HG03025 (cell line): Measurements from ENCODE around the gene COL16A1.

ENCODE experiments used
- ATAC-seq: cut with Tn5 transposase; IDR thresholded peaks from one replicate; pipeline ENCODE4 v1.9.1; 2021; ENCODE audit warnings: mild to moderate bottlenecking, moderate library complexity; ENCODE audit not compliant: unreplicated experiment, low FRiP score

The COL16A1 gene

GRCh38 chr1:31733389-31734219, 29.8 kb upstream of the COL16A1 start:
- no peak for ATAC-seq

DNA sequence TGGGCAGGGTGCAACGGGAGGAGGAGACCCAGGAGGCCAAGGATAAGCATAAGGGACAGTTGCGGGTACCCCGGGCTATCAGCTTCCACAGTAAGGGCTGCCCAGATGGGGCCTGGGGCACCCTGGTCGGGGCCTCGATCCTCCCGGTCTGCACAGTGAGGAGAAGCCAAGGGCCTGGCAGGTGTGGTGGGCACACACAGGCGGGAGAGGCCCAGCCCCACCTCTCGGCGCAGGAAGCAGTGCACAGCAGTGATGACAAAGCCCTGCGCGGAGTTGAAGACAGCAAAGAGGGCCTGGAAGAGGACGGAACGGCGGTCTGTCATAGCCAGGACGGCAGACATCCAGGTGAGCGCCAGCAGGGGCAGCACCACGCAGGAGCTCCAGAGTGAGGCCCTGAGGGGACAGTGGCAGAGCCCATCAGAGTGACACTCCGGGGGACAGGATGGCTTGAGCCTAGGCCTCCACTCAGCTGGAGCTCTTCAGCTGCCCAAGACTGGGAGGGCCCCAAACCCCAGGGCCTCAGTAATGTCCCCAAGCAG, 29.0 kb upstream of the COL16A1 start:
- ATAC-seq: no peak

DNA sequence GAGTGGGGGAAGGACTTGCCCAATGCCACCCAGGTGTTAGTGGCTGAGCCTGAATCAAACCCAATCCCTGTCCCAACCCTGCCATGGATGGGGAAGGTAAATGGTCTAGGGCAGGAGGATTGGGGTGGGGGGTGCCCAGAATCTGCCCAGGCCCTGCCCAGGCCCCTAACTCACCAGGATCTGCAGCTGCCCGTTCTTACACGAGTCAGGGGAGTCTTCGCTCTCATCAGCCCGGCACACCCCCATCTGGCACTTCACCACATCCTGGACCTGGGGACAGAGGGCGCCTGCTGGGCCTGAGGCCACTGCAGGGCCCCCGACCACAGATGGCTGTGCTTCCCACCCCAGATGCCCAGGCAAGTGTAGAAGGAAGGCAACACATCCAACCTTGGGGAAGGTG, 28.5 kb upstream of the COL16A1 start:
- ATAC-seq: no peak

DNA sequence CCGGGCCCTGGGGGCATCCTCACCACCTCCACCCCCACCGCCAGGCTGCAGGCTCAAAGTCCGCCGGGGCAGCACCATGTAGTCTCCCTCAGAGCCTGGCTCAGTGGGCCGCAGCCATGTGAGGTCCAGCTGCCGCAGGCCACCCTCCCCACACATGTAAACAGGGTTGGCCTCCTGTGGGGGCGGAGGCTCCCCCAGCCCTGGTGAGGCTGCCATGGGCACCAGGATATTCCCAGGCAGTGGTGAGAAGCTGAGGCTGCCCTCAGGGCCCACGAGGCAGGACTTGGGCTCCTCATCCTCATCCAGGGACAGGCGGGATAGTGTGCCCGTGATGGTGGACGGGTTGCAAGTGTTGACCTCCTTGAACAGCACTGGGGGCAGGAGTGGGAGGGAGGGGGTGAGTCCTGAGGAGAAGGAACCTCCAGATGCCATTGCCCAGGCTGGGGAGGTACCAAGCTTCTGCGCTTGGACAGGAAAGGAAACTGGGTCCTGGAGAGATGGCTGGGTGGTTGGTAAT, 27.3 kb upstream of the COL16A1 start:
- no peak for ATAC-seq

DNA sequence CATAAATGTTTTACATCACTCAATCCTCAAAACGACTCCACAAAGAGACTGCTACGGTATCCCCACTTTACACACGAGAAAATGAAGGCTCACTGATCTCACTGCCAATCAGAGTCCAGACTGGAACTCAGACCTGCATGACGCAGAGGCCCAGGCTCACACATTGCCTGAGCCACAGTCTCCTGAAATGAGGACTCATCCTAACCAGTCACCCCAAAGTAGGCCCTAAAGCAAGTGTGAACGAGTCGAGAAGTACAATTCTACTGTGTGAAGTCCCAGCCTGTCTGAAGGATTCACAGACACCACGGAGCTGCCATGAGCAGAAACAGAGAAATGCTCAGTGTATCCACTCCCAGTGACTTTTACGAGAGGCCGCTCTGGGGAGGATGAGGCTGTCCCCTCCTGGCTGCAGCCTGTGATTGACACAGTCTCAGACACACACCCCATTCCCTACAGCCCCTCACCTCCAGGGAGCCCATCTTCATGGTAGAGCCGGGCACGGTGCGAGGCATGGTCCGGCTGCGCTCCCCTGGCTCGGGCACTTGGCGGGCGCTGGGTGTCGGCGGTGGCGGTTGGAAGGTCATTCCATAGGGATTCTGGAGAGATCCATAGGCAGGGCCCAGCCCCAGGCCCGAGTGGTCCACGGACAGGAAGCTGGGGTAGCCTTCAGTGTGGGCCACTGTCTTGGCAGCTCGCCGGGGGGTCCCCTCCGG, 26.7 kb upstream of the COL16A1 start:
- no peak for ATAC-seq

- ATAC-seq: no peak
Measured at GRCh38 chr1:31727849-31728248, 24.0 kb upstream of the COL16A1 start.

DNA sequence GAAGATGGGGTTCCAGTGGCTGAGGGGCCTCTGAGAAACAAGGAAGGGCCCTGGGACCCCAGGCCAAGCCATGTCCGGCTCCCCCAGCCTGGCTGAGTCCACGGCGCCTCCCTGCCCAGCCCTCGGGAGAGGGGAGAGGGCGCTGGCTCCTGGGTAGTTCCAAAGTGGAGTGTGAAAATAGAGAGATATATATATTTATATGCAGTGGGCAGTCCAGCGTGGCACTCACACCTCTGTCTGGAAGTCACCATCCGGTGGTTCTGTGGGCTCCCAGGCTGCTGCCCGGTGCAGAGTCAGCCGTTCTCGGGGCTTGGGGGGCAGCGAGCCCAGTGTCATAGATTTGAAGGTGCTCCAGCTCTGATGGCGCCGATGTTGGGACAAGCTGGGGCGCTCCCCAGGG, 23.4 kb upstream of the COL16A1 start:
- ATAC-seq: no peak

- no peak for ATAC-seq
Measured at GRCh38 chr1:31726715-31727114, 22.9 kb upstream of the COL16A1 start.

- ATAC-seq: no peak
Measured at GRCh38 chr1:31725777-31726535, 22.1 kb upstream of the COL16A1 start.

DNA sequence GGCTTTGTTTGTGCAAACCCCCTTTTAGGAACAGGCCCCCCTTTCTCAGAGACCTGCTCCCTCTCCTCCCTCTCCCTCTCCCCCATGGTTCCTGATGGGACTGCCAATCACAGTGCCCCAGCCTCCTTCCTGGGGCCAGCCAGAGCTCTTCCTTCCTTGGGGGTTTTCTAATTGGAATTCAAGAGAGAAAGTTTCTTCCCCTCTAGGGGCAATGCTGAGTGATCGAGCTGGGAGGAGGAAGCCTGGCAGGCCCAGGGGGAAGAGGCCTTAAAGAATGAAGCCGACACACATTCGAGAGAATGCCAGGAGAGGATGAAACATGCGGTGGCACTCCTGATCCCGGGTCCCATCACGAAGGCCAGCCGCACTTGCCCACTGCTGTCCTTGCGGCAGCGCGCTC, 21.3 kb upstream of the COL16A1 start:
- ATAC-seq: no peak

DNA sequence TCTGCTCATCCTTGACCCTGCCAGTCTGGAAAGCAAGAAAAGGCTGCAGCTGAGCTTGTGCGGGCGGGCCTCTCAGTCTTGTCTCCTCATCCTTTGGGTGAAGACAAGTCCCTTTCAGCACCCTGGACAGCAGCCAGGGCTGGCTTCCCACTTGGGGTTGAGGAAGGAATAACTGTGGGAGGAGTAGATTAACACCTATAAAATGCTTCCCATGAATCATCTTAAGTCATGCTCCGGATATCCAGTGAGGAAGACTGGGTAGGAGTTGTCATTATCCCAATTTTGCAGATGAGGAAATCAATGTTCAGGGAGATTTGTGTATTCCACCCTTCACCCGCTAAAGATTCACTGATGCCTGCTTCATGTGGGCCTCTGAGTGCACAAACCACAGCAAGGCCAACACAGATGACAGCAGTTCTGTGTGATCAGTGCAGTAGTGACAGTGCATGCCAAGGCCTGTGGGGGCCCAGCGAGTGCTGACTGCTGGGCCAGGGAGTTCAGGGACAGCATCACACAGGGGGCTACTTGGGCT, 20.1 kb upstream of the COL16A1 start:
- no peak for ATAC-seq

DNA sequence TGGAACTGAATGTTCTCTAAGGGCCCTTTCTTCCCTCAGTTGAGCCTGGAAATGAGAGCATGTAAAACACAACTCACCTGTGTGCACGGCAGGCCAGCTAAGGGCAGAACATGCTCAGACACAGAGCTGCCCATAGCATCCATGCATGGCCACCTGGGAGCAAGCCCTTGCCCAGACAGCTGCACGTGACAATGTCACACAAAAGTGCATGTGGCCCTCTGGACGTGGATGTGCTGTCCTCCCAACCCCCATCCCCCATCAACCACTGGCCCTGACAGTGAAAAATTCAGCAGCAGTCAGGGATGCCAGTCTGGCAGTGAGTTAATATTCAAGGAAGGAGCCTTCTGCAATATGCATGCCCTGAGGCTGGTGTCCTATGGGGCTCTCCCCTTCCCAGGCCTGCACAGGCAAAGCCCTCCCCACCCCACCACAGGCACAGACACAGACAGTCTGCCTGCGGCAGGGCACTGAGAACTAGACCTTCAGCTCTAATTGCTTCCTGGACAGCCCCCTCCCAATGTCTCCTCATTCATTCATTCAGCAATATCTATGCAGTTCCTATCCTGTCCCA, 14.6 kb upstream of the COL16A1 start:
- no peak for ATAC-seq

DNA sequence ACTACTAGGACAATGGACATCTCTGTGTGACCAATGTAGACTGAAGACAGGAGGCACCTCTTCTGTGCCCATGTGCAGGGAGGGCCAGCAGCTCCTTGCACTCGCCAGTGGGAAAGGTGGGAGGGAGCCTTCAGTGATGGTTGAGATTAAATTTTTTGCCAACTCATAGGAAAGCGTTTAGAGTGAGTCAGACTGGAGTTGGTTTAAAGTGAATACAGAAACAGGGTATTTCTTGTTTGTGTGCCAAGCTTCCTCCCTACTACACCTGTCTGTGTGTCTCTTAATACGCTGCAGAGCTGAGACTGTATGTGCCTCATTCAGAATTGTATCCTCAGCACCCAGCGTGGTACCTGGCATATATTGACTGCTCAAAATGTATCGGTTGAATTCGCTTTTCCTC, 13.5 kb upstream of the COL16A1 start:
- ATAC-seq: no peak

DNA sequence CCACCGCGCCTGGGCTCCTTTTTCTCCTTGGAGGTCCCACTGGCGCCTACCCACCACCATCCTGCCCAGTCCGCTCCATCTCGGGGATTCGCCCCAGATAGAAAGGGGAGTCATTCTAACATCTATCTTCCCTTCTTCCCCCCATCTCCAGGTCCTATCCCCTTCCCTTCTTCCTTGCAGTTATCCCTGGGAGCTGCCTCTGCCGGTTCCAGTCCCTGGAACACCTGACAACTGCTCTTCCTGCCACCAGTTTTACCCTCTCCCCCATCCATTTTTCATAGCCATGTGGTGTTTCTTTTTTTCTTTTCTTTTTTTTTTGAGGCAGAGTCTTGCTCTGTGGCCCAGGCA, 12.0 kb upstream of the COL16A1 start:
- ATAC-seq: no peak

DNA sequence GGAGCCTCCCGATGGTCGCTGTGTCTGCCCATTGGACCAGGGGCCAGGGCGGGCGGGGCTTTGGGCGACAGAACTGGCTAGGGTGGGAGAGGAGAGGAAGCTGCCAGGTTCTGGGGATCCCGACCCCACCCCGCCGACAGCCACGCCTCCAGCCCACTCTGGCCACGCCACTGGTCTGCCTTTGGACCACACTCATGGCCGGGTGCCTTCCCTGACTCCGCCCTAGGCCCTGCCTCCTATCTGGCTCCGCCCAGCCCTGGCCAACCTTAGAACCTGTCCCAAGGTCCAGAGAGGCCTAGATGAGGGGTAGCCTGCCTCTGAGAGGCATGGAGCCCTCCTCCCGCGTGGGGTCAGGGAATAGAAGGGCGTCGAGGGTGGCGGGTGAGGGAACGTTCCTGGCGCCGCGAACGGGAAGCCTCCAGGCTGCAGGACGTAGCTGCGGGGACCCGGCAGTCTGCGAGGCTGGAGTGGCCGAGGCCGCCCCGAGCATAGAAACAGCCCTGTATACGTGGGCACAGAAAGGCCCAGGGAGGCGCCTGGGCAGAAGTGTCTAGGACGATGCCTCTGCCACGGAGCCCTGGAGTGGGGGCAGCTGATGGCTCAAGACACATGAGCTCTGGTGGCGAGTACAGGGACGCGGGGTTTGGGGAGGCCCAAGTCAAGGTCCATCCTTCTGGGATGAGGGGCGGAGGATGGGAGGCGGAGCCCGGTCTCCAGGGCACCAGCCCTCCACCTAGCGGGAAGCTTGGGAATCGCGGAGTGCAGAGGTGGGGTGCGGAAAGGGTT, 11.5 kb upstream of the COL16A1 start:
- no peak for ATAC-seq

- no peak for ATAC-seq
Measured at GRCh38 chr1:31714442-31715086, 10.7 kb upstream of the COL16A1 start.

DNA sequence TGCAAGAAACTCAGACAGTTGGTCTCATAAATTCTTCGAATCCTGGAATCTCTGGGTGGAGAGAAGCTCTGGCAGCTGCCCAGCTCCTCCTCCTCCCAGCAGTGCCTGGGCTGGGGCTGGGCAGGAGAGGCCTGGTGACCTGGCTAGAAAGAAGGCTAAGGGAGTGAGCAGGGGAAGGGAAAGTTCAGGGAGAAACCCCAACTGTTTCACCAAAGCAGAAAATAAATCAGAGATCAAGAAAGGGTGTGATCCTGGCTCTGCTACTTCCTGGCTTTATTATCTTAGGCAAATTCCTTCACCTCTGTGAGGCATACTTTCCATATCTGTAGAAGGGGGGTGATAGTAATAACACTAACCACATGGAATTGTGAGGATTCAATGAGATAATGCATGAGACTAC, 8.8 kb upstream of the COL16A1 start:
- no peak for ATAC-seq

DNA sequence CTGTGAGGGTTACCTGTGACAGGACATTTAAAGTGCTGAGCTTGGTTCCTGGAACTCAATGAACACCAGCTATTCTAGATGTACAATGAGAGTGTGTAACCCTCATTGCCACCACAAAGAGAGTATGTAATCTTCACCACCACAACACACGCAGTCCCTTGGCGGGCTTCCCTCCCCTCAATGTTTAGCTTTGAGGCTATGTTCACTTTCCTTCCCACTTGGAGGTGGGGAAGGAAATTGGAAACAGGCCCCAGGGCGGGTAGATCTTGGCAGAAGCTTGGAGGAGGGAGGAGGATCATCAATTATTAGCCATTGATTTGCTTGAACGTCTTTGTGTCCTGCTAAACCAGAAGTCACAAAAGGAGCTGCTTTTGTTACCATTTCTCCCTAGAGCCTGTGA, 8.3 kb upstream of the COL16A1 start:
- no peak for ATAC-seq

DNA sequence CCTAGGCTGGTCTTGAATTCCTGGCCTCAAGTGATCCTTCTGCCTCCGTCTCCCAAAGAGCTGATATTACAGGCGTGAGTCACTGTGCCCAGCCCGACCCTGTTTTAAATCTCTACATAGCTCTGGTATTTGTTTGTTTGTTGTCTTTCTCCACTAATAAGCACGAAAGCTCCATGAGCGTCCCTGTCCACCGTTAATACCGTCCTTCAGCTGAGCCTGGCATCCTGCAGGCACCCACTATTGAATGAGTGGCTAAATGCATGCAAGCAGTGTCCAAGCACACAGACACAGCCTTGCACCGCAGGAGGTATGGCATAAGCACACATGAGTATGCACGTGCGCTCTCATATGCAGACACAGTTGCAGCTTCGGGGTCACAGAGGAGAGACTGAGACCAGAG, 4.5 kb upstream of the COL16A1 start:
- ATAC-seq: no peak
